RWPE2 (cell line): ENCODE measurements around the gene IRX5.

ENCODE experiments used
- ATAC-seq: fragments of 200-7000 bp; cut with Tn5 transposase; 3 replicates; pipeline ENCODE4 v1.9.1; 2021; ENCODE audit warnings: low read depth
- DNase-seq: peaks from one replicate; pipeline ENCODE4 v3.0.0-alpha.2; 2020; ENCODE audit warnings: low spot score
- H3K27ac ChIP-seq: fragments of 450-650 bp; 2 replicates; pipeline ENCODE4 v1.5.1; 2017; ENCODE audit warnings: mild to moderate bottlenecking; ENCODE audit not compliant: poor library complexity, severe bottlenecking
- H3K27me3 ChIP-seq: fragments of 250-450 bp; sonication (Bioruptor Pico); 2 replicates; pipeline ENCODE4 v1.5.1; 2021; ENCODE audit warnings: mild to moderate bottlenecking, moderate library complexity; ENCODE audit not compliant: insufficient read depth, poor library complexity, severe bottlenecking
- H3K36me3 ChIP-seq: fragments of 250-450 bp; sonication (Bioruptor Pico); 2 replicates; pipeline ENCODE4 v1.5.1; 2020; ENCODE audit warnings: low read depth, mild to moderate bottlenecking, moderate library complexity
- H3K4me1 ChIP-seq: fragments of 250-450 bp; sonication (Bioruptor Pico); 2 replicates; pipeline ENCODE4 v1.5.1; 2021; ENCODE audit warnings: mild to moderate bottlenecking, moderate library complexity; ENCODE audit not compliant: insufficient read depth, poor library complexity, severe bottlenecking
- H3K4me3 ChIP-seq: fragments of 250-450 bp; sonication (Bioruptor Pico); 2 replicates; pipeline ENCODE4 v1.5.1; 2021; ENCODE audit warnings: mild to moderate bottlenecking, moderate library complexity; ENCODE audit not compliant: severe bottlenecking
- H3K9me3 ChIP-seq: fragments of 250-450 bp; sonication (Bioruptor Pico); 2 replicates; pipeline ENCODE4 v1.5.1; 2021; ENCODE audit warnings: mild to moderate bottlenecking, moderate library complexity; ENCODE audit not compliant: severe bottlenecking
- CTCF ChIP-seq: fragments of 450-650 bp; IDR thresholded peaks from one replicate; pipeline ENCODE4 v1.5.1; 2017; ENCODE audit warnings: mild to moderate bottlenecking, moderate library complexity; ENCODE audit not compliant: poor library complexity, severe bottlenecking

IRX5 gene

DNA sequence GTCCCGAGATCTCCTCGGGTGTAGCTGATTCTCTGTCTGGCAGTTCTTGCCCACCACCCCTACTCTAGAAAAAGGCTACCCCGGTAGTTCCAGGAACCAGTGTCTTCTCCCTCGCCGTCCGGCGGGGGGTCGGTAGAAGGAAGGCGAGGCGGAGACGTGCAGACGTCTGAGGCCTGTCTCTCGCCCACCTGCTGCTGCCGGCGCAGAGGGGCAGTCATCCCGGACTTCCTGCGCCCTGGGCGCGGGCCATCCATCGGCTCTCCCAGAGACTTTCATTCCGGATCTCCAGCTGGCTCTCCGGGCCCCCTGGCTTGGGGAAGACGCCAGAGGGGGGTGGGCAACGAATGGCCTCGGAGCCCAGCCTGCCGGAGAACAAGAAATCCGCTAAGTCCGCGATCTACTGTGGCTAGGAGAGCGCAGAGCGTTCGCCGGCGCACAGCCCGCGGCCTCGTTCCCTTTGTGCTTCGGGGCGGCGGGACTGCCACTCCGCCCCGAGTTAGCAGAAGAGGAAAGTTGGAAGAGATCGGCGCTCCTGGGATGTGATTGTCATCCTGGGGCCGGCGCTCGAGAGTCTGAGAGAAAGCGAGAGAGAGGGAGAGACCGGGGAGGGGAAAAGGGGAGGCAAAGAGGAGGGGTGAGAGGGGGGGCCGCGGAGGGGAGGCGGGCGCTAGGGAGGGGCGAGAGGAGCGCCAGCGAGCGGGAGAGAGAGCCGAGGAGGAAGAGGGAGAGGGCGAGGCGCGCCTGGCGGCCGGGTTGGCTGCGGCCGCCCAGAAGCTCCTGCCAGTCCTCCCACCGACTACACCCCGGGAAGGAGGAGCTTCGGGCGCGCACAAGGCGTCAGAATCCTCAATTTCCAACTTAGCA lies at the start of gene IRX5:
IRX5 (plus strand) TSS at position 861 of the 864 bp plus-strand sequence. CDS start 334 bp downstream, outside the sequence.
- ATAC-seq = peak; percentile 63
- TF ChIP-seq CTCF = no peak
- H3K27me3 ChIP-seq = peaks cover 76% of the 10 kb centered on the region
- H3K27ac ChIP-seq = peak within 1 kb of the TSS; percentile 46
- peak within 1 kb of the TSS; percentile 80 for H3K4me3 ChIP-seq
- no peaks in the 10 kb centered on the region for H3K9me3 ChIP-seq
- no peaks in the 10 kb centered on the region for H3K36me3 ChIP-seq
- no peaks in the 10 kb centered on the region for H3K4me1 ChIP-seq
- peak; percentile 87 for DNase-seq

DNA sequence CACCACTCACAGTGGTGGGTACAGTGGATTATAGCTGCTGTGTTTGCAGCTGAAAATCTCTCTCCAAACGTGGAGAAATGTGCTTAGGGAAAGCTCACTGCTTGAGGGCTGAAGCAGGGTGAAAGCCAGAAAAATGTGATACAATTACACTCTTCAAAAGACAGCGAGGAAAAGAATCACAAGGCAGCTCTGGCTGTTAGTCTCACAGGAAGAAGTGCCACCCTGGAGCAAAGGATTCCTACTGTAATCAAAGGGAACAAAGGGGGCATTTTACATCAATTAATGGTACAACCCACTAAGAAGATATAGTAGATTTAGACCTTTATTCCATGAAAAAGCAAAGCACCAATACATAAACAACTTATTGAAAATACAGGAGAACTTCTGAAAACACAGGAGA lies 48.1 kb upstream of the IRX5 start:
- no peaks in the 10 kb centered on the region for H3K4me1 ChIP-seq
- no peak for DNase-seq
- H3K27ac ChIP-seq = no peak overlapping the region
- H3K27me3 ChIP-seq = no peaks in the 10 kb centered on the region
- ATAC-seq = no peak
- H3K9me3 ChIP-seq = no peaks in the 10 kb centered on the region
- no peak for TF ChIP-seq CTCF
- no peaks in the 10 kb centered on the region for H3K36me3 ChIP-seq
- no peak overlapping the region for H3K4me3 ChIP-seq

DNA sequence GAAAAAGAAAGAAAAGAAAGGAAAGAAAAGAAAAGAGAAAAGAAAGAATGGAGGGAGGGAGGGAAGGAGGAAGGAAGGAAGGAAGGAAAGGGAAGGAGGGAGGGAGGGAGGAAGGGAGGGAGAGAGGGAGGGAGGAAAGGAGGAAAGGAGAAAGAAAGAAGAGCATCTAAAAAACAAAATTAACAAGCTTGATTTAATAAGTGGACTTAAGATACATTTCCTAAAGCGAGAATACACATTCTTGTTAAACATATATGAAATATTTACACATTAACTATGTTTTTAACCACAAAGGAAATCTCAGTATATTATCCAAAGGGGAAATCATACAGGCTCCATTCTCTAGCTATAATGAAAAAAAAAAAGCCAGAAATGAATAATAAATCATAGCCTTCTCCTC lies 47.3 kb upstream of the IRX5 start:
- H3K4me3 ChIP-seq = no peak overlapping the region
- no peak overlapping the region for H3K27ac ChIP-seq
- no peaks in the 10 kb centered on the region for H3K4me1 ChIP-seq
- H3K9me3 ChIP-seq = no peaks in the 10 kb centered on the region
- H3K36me3 ChIP-seq = no peaks in the 10 kb centered on the region
- TF ChIP-seq CTCF = no peak
- DNase-seq = no peak
- no peaks in the 10 kb centered on the region for H3K27me3 ChIP-seq
- ATAC-seq = no peak

GRCh38 chr16:54886078-54886477 lies 44.6 kb upstream of the IRX5 start:
- TF ChIP-seq CTCF = no peak
- no peaks in the 10 kb centered on the region for H3K36me3 ChIP-seq
- no peaks in the 10 kb centered on the region for H3K27me3 ChIP-seq
- H3K9me3 ChIP-seq = no peaks in the 10 kb centered on the region
- no peaks in the 10 kb centered on the region for H3K4me1 ChIP-seq
- H3K27ac ChIP-seq = no peak overlapping the region
- ATAC-seq = no peak
- DNase-seq = no peak
- no peak overlapping the region for H3K4me3 ChIP-seq

DNA sequence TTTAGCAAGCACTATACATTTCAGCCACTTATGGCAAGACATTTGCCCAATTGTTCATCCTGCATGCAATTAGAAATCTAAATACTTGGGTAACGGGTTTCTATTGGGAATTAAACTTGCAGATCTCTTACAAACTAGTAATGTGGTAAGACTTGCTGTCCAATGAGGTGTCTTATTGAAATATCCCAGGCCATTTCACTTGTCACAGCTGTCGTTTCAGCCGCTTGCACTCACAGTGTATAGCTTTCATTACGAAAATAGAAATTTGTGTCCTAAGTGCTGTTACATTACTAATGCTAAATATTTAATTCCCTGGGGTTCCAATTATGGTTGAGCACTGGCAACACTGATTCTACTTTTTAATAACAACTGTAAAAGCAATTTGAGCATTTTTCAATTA lies 40.3 kb upstream of the IRX5 start:
- ATAC-seq = no peak
- Histone ChIP-seq H3K4me1 (no peaks in the 10 kb centered on the region), H3K27ac (no peak overlapping the region), H3K27me3 (no peaks in the 10 kb centered on the region), H3K36me3 (no peaks in the 10 kb centered on the region), H3K4me3 (no peak overlapping the region), H3K9me3 (no peaks in the 10 kb centered on the region)
- TF ChIP-seq CTCF = no peak
- DNase-seq = no peak
